ENCODE measurements around the gene OR51A2. TPM values are rescaled to one million over a fixed set of nuclear protein-coding genes. Genes with fewer than 3 reads are reported as not detected.

Gene OR51A2
- total and polyA plus RNA-seq, 10 of the 15 experiments (the other 5 are each of a cell fraction or from before 2014, with no cell fraction given): not detected

DNA sequence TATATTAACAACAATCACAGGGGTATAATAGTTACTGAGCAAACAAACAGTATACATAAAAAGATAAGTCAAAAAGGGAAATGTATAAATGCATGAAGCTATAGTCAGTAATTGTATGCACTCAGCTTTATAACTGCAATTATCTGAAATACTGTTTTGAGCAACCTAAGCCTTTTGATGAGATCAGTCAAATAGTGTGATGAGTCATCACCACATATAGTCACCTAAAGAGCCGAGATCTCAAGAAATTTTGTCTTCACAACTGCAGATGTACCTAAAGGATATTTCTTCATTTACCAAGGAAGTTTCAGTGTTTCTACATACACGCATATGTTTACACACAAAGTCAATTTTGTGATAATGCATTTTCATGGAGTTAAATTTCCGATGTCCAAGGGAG is 5.4 kb upstream of the OR51A2 start (continued):
- TF ChIP-seq, protein P1, sequence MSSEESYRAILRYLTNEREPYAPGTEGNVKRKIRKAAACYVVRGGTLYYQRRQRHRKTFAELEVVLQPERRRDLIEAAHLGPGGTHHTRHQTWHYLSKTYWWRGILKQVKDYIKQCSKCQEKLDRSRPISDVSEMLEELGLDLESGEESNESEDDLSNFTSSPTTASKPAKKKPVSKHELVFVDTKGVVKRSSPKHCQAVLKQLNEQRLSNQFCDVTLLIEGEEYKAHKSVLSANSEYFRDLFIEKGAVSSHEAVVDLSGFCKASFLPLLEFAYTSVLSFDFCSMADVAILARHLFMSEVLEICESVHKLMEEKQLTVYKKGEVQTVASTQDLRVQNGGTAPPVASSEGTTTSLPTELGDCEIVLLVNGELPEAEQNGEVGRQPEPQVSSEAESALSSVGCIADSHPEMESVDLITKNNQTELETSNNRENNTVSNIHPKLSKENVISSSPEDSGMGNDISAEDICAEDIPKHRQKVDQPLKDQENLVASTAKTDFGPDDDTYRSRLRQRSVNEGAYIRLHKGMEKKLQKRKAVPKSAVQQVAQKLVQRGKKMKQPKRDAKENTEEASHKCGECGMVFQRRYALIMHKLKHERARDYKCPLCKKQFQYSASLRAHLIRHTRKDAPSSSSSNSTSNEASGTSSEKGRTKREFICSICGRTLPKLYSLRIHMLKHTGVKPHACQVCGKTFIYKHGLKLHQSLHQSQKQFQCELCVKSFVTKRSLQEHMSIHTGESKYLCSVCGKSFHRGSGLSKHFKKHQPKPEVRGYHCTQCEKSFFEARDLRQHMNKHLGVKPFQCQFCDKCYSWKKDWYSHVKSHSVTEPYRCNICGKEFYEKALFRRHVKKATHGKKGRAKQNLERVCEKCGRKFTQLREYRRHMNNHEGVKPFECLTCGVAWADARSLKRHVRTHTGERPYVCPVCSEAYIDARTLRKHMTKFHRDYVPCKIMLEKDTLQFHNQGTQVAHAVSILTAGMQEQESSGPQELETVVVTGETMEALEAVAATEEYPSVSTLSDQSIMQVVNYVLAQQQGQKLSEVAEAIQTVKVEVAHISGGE (CRISPR knock-in tag; IDR thresholded peaks at IDR 0.05): no peak
- no peak for TF ChIP-seq TCF3 (IDR thresholded peaks at IDR 0.05; ENCODE audit: borderline replicate concordance, insufficient read depth, low read depth, low read length)
- TF ChIP-seq PML (IDR thresholded peaks at IDR 0.05; ENCODE audit: low read length): no peak
- no peak for TF ChIP-seq CEBPB (IDR thresholded peaks at IDR 0.05; ENCODE audit: borderline replicate concordance in 1 of 2, low read depth in 2 of 2, low read length in 2 of 2)
- no peak for TF ChIP-seq TCF7 (IDR thresholded peaks at IDR 0.05; ENCODE audit: borderline replicate concordance)

DNA sequence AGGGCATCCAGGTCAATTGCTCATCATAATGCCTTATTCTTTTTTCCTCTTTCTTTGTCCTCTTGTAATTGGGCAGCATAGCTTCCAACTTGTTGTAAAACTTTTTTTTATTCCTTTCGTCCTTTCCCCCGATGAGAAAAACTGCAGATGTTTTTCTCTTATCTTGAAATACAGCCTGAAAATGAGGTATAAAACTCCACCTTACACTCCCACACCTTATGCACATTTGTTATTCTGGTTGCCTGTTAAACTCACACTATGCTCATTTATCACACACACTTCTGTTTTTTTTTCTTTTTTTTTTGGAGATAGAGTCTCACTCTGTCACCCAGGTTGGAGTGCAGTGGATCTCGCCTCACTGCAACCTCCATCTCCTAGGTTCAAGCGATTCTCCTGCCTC is 1.9 kb upstream of the OR51A2 start:
- no peak overlapping the region for H3K9ac ChIP-seq (ENCODE audit: control insufficient read depth, insufficient read depth, low read length)
- DNase-seq (ENCODE audit: low read depth, low spot score): no peak
- SMC1A ChIA-PET (ENCODE audit: uncharacterized antibody, unreplicated experiment): interaction anchor here (1.1 kb wide), 1 partner anchor 12 kb away, joined by 3 read pairs; no protein-coding TSS in a partner anchor
- POLR2A ChIA-PET: no interaction called here
- no TSS peak for BruUV-seq (replicated peaks)
- H2AFZ ChIP-seq (ENCODE audit: control insufficient read depth, low read depth, low read length): no peak overlapping the region
- no peaks in the 10 kb centered on the region for H3K27me3 ChIP-seq (replicated peaks in 1 of 2; ENCODE audit: control insufficient read depth in 2 of 2, insufficient read depth in 2 of 2, low read length in 1 of 2)
- no peaks in the 10 kb centered on the region for H4K20me1 ChIP-seq (ENCODE audit: control insufficient read depth, insufficient read depth)
- H3K4me2 ChIP-seq (ENCODE audit: control insufficient read depth, insufficient read depth): no peak overlapping the region
- no peak overlapping the region for H3K4me3 ChIP-seq
- RAD21 ChIA-PET (ENCODE audit: unreplicated experiment): no interaction called here
- no peak overlapping the region for H3K27ac ChIP-seq (ENCODE audit: control insufficient read depth, insufficient read depth)
- no peaks in the 10 kb centered on the region for H3K9me3 ChIP-seq (replicated peaks; ENCODE audit: control insufficient read depth, insufficient read depth, low read length)
- in situ Hi-C loops (cut with MboI): no loop called here
- CTCF ChIA-PET: no interaction called here
- no peak for ATAC-seq
- FAIRE-seq: no peak
- 55% methylated on average over 4 of the region's 4 CpGs for WGBS (ENCODE audit: insufficient coverage, insufficient replicate concordance, low lambda C conversion rate, missing lambda C conversion rate)
- intact Hi-C loops (cut with micrococcal nuclease; ENCODE audit: unreplicated experiment): no loop called here
- no peaks in the 10 kb centered on the region for H3K36me3 ChIP-seq (ENCODE audit: control insufficient read depth in 2 of 2, insufficient read depth in 2 of 2, low read length in 1 of 2)
- no peaks in the 10 kb centered on the region for H3K4me1 ChIP-seq (ENCODE audit: control insufficient read depth, insufficient read depth, low read length)
- no peaks in the 10 kb centered on the region for H3K79me2 ChIP-seq (ENCODE audit: control insufficient read depth, insufficient read depth, low read length)
- TF ChIP-seq CBX3 (IDR thresholded peaks at IDR 0.05; ENCODE audit: borderline replicate concordance, low read depth): no peak
- TF ChIP-seq RELA (IDR thresholded peaks at IDR 0.05; ENCODE audit: borderline replicate concordance, partially characterized antibody): no peak
- no peak for TF ChIP-seq NFYB (IDR thresholded peaks at IDR 0.05; ENCODE audit: insufficient read depth, low read depth, low read length)
- TF ChIP-seq, protein P2, sequence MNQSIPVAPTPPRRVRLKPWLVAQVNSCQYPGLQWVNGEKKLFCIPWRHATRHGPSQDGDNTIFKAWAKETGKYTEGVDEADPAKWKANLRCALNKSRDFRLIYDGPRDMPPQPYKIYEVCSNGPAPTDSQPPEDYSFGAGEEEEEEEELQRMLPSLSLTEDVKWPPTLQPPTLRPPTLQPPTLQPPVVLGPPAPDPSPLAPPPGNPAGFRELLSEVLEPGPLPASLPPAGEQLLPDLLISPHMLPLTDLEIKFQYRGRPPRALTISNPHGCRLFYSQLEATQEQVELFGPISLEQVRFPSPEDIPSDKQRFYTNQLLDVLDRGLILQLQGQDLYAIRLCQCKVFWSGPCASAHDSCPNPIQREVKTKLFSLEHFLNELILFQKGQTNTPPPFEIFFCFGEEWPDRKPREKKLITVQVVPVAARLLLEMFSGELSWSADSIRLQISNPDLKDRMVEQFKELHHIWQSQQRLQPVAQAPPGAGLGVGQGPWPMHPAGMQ (IDR thresholded peaks at IDR 0.05; ENCODE audit: borderline replicate concordance): no peak
- TF ChIP-seq FOS (IDR thresholded peaks at IDR 0.05; ENCODE audit: borderline replicate concordance, extremely low read depth, insufficient read length): no peak
- no peak for TF ChIP-seq SUPT20H (IDR thresholded peaks at IDR 0.05; ENCODE audit: borderline replicate concordance, control insufficient read depth, low read depth, low read length)
- TF ChIP-seq EED (IDR thresholded peaks at IDR 0.05; ENCODE audit: low read depth): no peak
- TF ChIP-seq, protein P3, sequence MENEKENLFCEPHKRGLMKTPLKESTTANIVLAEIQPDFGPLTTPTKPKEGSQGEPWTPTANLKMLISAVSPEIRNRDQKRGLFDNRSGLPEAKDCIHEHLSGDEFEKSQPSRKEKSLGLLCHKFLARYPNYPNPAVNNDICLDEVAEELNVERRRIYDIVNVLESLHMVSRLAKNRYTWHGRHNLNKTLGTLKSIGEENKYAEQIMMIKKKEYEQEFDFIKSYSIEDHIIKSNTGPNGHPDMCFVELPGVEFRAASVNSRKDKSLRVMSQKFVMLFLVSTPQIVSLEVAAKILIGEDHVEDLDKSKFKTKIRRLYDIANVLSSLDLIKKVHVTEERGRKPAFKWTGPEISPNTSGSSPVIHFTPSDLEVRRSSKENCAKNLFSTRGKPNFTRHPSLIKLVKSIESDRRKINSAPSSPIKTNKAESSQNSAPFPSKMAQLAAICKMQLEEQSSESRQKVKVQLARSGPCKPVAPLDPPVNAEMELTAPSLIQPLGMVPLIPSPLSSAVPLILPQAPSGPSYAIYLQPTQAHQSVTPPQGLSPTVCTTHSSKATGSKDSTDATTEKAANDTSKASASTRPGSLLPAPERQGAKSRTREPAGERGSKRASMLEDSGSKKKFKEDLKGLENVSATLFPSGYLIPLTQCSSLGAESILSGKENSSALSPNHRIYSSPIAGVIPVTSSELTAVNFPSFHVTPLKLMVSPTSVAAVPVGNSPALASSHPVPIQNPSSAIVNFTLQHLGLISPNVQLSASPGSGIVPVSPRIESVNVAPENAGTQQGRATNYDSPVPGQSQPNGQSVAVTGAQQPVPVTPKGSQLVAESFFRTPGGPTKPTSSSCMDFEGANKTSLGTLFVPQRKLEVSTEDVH (IDR thresholded peaks at IDR 0.05; ENCODE audit: low read depth, partially characterized antibody): no peak
- TF ChIP-seq, protein P4, sequence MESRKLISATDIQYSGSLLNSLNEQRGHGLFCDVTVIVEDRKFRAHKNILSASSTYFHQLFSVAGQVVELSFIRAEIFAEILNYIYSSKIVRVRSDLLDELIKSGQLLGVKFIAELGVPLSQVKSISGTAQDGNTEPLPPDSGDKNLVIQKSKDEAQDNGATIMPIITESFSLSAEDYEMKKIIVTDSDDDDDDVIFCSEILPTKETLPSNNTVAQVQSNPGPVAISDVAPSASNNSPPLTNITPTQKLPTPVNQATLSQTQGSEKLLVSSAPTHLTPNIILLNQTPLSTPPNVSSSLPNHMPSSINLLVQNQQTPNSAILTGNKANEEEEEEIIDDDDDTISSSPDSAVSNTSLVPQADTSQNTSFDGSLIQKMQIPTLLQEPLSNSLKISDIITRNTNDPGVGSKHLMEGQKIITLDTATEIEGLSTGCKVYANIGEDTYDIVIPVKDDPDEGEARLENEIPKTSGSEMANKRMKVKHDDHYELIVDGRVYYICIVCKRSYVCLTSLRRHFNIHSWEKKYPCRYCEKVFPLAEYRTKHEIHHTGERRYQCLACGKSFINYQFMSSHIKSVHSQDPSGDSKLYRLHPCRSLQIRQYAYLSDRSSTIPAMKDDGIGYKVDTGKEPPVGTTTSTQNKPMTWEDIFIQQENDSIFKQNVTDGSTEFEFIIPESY (IDR thresholded peaks at IDR 0.05): no peak
